ENCODE data around the gene ACSL5. TPM values are rescaled to one million over a fixed set of nuclear protein-coding genes. Genes with fewer than 3 reads are reported as not detected.

Gene ACSL5
- total RNA-seq, 1 donor from 2014 or later, result 0.68 TPM

GRCh38 chr10:112434988-112435619 is 61.2 kb downstream of the ACSL5 start:
- no peaks in the 10 kb centered on the region for H3K27me3 Mint-ChIP-seq (ENCODE audit: low read depth, unreplicated experiment)
- H3K9me3 Mint-ChIP-seq (ENCODE audit: unreplicated experiment), result no peaks in the 10 kb centered on the region
- H3K4me3 Mint-ChIP-seq (ENCODE audit: unreplicated experiment), result no peak overlapping the region
- Histone ChIP-seq H3K27me3 (ENCODE audit: insufficient read depth, low read length) (no peaks in the 10 kb centered on the region), H2AFZ (ENCODE audit: low read depth, low read length) (no peak overlapping the region), H3K4me1 (ENCODE audit: insufficient read depth, low read length) (no peaks in the 10 kb centered on the region), H3K9ac (ENCODE audit: low read length) (no peak overlapping the region), H3K9me3 (ENCODE audit: insufficient read depth, low read depth, low read length) (no peaks in the 10 kb centered on the region), H3K4me3 (ENCODE audit: insufficient read depth, low read depth, low read length) (no peak overlapping the region), H3K27ac (ENCODE audit: low read depth, low read length) (no peak overlapping the region), H4K20me1 (ENCODE audit: insufficient read depth, low read length) (no peaks in the 10 kb centered on the region), H3K79me2 (ENCODE audit: insufficient read depth, low read length) (no peaks in the 10 kb centered on the region), H3K36me3 (ENCODE audit: insufficient read depth, low read length) (peaks cover 45% of the 10 kb centered on the region), H3K4me2 (ENCODE audit: low read length) (no peak overlapping the region)
- DNase-seq (ENCODE audit: low read depth) (peak; percentile 15), FAIRE-seq (no peak)
- H3K4me1 Mint-ChIP-seq (ENCODE audit: low read depth, unreplicated experiment), result no peaks in the 10 kb centered on the region
- H3K27ac Mint-ChIP-seq (ENCODE audit: unreplicated experiment), result no peak overlapping the region
- TF ChIP-seq EZH2 (IDR thresholded peaks at IDR 0.05; ENCODE audit: insufficient read depth, low read length), result no peak
- TF ChIP-seq, protein P1, sequence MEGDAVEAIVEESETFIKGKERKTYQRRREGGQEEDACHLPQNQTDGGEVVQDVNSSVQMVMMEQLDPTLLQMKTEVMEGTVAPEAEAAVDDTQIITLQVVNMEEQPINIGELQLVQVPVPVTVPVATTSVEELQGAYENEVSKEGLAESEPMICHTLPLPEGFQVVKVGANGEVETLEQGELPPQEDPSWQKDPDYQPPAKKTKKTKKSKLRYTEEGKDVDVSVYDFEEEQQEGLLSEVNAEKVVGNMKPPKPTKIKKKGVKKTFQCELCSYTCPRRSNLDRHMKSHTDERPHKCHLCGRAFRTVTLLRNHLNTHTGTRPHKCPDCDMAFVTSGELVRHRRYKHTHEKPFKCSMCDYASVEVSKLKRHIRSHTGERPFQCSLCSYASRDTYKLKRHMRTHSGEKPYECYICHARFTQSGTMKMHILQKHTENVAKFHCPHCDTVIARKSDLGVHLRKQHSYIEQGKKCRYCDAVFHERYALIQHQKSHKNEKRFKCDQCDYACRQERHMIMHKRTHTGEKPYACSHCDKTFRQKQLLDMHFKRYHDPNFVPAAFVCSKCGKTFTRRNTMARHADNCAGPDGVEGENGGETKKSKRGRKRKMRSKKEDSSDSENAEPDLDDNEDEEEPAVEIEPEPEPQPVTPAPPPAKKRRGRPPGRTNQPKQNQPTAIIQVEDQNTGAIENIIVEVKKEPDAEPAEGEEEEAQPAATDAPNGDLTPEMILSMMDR (IDR thresholded peaks at IDR 0.05; ENCODE audit: insufficient read depth, low read depth, low read length), result peak; percentile 31
- no peaks in the 10 kb centered on the region for H3K36me3 Mint-ChIP-seq (ENCODE audit: low read depth, unreplicated experiment)

DNA sequence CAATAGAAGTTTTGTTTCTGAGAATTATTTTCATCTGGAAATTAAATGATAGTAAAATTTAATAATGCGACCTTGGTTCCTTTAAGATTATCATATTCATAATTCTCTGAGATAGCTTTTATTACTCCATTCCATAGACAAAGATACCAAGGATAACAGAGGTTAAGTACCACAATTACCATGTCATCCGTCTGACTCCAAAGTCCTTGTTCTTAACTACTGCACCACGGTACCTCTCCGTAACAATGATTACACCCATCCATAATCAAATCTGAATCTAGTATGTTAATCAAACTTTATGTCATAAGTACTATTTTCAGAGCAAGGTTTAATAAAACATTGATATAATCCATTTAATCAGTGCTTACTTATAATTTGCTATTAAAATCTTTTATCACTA is 64.4 kb downstream of the ACSL5 start:
- H3K27ac Mint-ChIP-seq (ENCODE audit: unreplicated experiment), result no peak overlapping the region
- Histone ChIP-seq H3K9ac (ENCODE audit: low read length) (no peak overlapping the region), H3K36me3 (ENCODE audit: insufficient read depth, low read length) (peaks cover 29% of the 10 kb centered on the region), H3K27me3 (ENCODE audit: insufficient read depth, low read length) (no peaks in the 10 kb centered on the region), H3K4me3 (ENCODE audit: insufficient read depth, low read depth, low read length) (no peak overlapping the region), H4K20me1 (ENCODE audit: insufficient read depth, low read length) (no peaks in the 10 kb centered on the region), H3K79me2 (ENCODE audit: insufficient read depth, low read length) (no peaks in the 10 kb centered on the region), H3K4me2 (ENCODE audit: low read length) (no peak overlapping the region), H3K4me1 (ENCODE audit: insufficient read depth, low read length) (no peaks in the 10 kb centered on the region), H3K9me3 (ENCODE audit: insufficient read depth, low read depth, low read length) (no peaks in the 10 kb centered on the region), H2AFZ (ENCODE audit: low read depth, low read length) (no peak overlapping the region), H3K27ac (ENCODE audit: low read depth, low read length) (no peak overlapping the region)
- H3K27me3 Mint-ChIP-seq (ENCODE audit: low read depth, unreplicated experiment), result no peaks in the 10 kb centered on the region
- FAIRE-seq, result no peak
- no peak overlapping the region for H3K4me3 Mint-ChIP-seq (ENCODE audit: unreplicated experiment)
- H3K4me1 Mint-ChIP-seq (ENCODE audit: low read depth, unreplicated experiment), result no peaks in the 10 kb centered on the region
- DNase-seq (ENCODE audit: low read depth), result no peak
- TF ChIP-seq EZH2 (IDR thresholded peaks at IDR 0.05; ENCODE audit: insufficient read depth, low read length), result no peak
- TF ChIP-seq, protein P1 (IDR thresholded peaks at IDR 0.05; ENCODE audit: insufficient read depth, low read depth, low read length), result no peak
- H3K36me3 Mint-ChIP-seq (ENCODE audit: low read depth, unreplicated experiment), result peaks cover 3% of the 10 kb centered on the region
- H3K9me3 Mint-ChIP-seq (ENCODE audit: unreplicated experiment), result no peaks in the 10 kb centered on the region

GRCh38 chr10:112441520-112441919 is 67.6 kb downstream of the ACSL5 start:
- Histone ChIP-seq H3K27me3 (ENCODE audit: insufficient read depth, low read length) (no peaks in the 10 kb centered on the region), H3K4me1 (ENCODE audit: insufficient read depth, low read length) (peaks cover 5% of the 10 kb centered on the region), H4K20me1 (ENCODE audit: insufficient read depth, low read length) (peaks cover 4% of the 10 kb centered on the region), H3K4me2 (ENCODE audit: low read length) (no peak overlapping the region), H2AFZ (ENCODE audit: low read depth, low read length) (no peak overlapping the region), H3K4me3 (ENCODE audit: insufficient read depth, low read depth, low read length) (no peak overlapping the region), H3K9ac (ENCODE audit: low read length) (no peak overlapping the region), H3K9me3 (ENCODE audit: insufficient read depth, low read depth, low read length) (no peaks in the 10 kb centered on the region), H3K79me2 (ENCODE audit: insufficient read depth, low read length) (peaks cover 19% of the 10 kb centered on the region), H3K36me3 (ENCODE audit: insufficient read depth, low read length) (peaks cover 33% of the 10 kb centered on the region), H3K27ac (ENCODE audit: low read depth, low read length) (no peak overlapping the region)
- H3K9me3 Mint-ChIP-seq (ENCODE audit: unreplicated experiment), result no peaks in the 10 kb centered on the region
- FAIRE-seq (no peak), DNase-seq (ENCODE audit: low read depth) (no peak)
- peaks cover 3% of the 10 kb centered on the region for H3K36me3 Mint-ChIP-seq (ENCODE audit: low read depth, unreplicated experiment)
- H3K4me3 Mint-ChIP-seq (ENCODE audit: unreplicated experiment), result no peak overlapping the region
- TF ChIP-seq, protein P1 (IDR thresholded peaks at IDR 0.05; ENCODE audit: insufficient read depth, low read depth, low read length), result no peak
- TF ChIP-seq EZH2 (IDR thresholded peaks at IDR 0.05; ENCODE audit: insufficient read depth, low read length), result no peak
- no peaks in the 10 kb centered on the region for H3K27me3 Mint-ChIP-seq (ENCODE audit: low read depth, unreplicated experiment)
- no peak overlapping the region for H3K27ac Mint-ChIP-seq (ENCODE audit: unreplicated experiment)
- peaks cover 1% of the 10 kb centered on the region for H3K4me1 Mint-ChIP-seq (ENCODE audit: low read depth, unreplicated experiment)

All from astrocyte (in vitro differentiated cells and primary cell).